Measurements from ENCODE around the gene MAEL. TPM values are rescaled to one million over a fixed set of nuclear protein-coding genes. Genes with fewer than 3 reads are reported as not detected.

MAEL gene
- total RNA-seq, 4 donors from 2014 or later, result 0.69 TPM; not detected in 3

- no peak overlapping the region for H3K27ac ChIP-seq
- H3K36me3 ChIP-seq, result no peaks in the 10 kb centered on the region
- DNase-seq, result no peak
- no peaks in the 10 kb centered on the region for H3K27me3 ChIP-seq
- H3K4me1 ChIP-seq, result no peaks in the 10 kb centered on the region
- no peak for TF ChIP-seq CTCF (IDR thresholded peaks at IDR 0.05)
- no peak for TF ChIP-seq POLR2A (IDR thresholded peaks at IDR 0.05)
- no peaks in the 10 kb centered on the region for H3K9me3 ChIP-seq
- H3K4me3 ChIP-seq, result no peak overlapping the region
- intact Hi-C loops (cut with DNase I; ENCODE audit: low total_unique reads), result no loop called here
Observed at GRCh38 chr1:167054946-167055630, 66.0 kb downstream of the MAEL start.

- intact Hi-C loops (cut with DNase I; ENCODE audit: low total_unique reads), result no loop called here
- no peaks in the 10 kb centered on the region for H3K9me3 ChIP-seq
- no peaks in the 10 kb centered on the region for H3K4me1 ChIP-seq
- H3K27me3 ChIP-seq, result no peaks in the 10 kb centered on the region
- no peak overlapping the region for H3K27ac ChIP-seq
- TF ChIP-seq POLR2A (IDR thresholded peaks at IDR 0.05) (no peak), CTCF (IDR thresholded peaks at IDR 0.05) (no peak)
- no peak overlapping the region for H3K4me3 ChIP-seq
- H3K36me3 ChIP-seq, result no peaks in the 10 kb centered on the region
- DNase-seq, result no peak
Observed at GRCh38 chr1:167056529-167057231, 67.6 kb downstream of the MAEL start.

GRCh38 chr1:167057241-167057688, 68.2 kb downstream of the MAEL start:
- H3K27me3 ChIP-seq, result no peaks in the 10 kb centered on the region
- H3K4me1 ChIP-seq, result no peaks in the 10 kb centered on the region
- intact Hi-C loops (cut with DNase I; ENCODE audit: low total_unique reads), result no loop called here
- TF ChIP-seq CTCF (IDR thresholded peaks at IDR 0.05) (peak in 3 of 4 experiments; percentile 21 to 33 (median 27)), POLR2A (IDR thresholded peaks at IDR 0.05) (no peak)
- H3K9me3 ChIP-seq, result no peaks in the 10 kb centered on the region
- H3K36me3 ChIP-seq, result no peaks in the 10 kb centered on the region
- DNase-seq, result no peak
- no peak overlapping the region for H3K4me3 ChIP-seq
- no peak overlapping the region for H3K27ac ChIP-seq

- TF ChIP-seq POLR2A (IDR thresholded peaks at IDR 0.05), result no peak
- TF ChIP-seq CTCF (IDR thresholded peaks at IDR 0.05), result peak; percentile 76 to 96 (median 86)
- Histone ChIP-seq H3K4me3 (no peak overlapping the region), H3K27ac (no peak overlapping the region), H3K27me3 (no peaks in the 10 kb centered on the region), H3K4me1 (no peaks in the 10 kb centered on the region), H3K9me3 (no peaks in the 10 kb centered on the region), H3K36me3 (no peaks in the 10 kb centered on the region)
- DNase-seq, result peak; percentile 69 to 74
- intact Hi-C loops (cut with DNase I; ENCODE audit: low total_unique reads), result no loop called here
Observed at GRCh38 chr1:167059045-167059808, 70.1 kb downstream of the MAEL start.

- no peaks in the 10 kb centered on the region for H3K9me3 ChIP-seq
- TF ChIP-seq CTCF (IDR thresholded peaks at IDR 0.05) (no peak), POLR2A (IDR thresholded peaks at IDR 0.05) (no peak)
- H3K4me3 ChIP-seq, result no peak overlapping the region
- no peak for DNase-seq
- intact Hi-C loops (cut with DNase I; ENCODE audit: low total_unique reads), result loop anchor here (5.0 to 10.0 kb wide), 3 partner anchors 155 to 475 kb away; no protein-coding TSS in a partner anchor
- H3K27ac ChIP-seq, result no peak overlapping the region
- no peaks in the 10 kb centered on the region for H3K4me1 ChIP-seq
- H3K36me3 ChIP-seq, result no peaks in the 10 kb centered on the region
- H3K27me3 ChIP-seq, result no peaks in the 10 kb centered on the region
Observed at GRCh38 chr1:167059809-167060107, 70.7 kb downstream of the MAEL start.
